Uterus (tissue), 2 donors: ENCODE results near the gene CEACAM16.
"Not testable (repeated sequence)": the region's sequence is repeated elsewhere in the genome, so short reads cannot be mapped to it uniquely, and the experiment has no call there.

ENCODE experiments used
- POLR2A ChIP-seq, 2 donors: fragments of 450-650 bp; IDR thresholded peaks; one replicate each; pipeline ENCODE4 v1.6.1; 2016; ENCODE audit warnings: antibody characterized with exemption in 2 of 2, mild to moderate bottlenecking in 1 of 2, moderate library complexity in 1 of 2
- TF ChIP-seq, protein P1 (sequence below), 4 experiments: fragments of 200-600 bp in 2 of 4; fragments of 450-650 bp in 2 of 4; sonication (generic) in 2 of 4; IDR thresholded peaks; one replicate each; pipeline ENCODE4 v1.5.1; 2016 to 2019; ENCODE audit warnings: antibody characterized with exemption in 4 of 4, mild to moderate bottlenecking in 2 of 4, moderate library complexity in 1 of 4

DNA sequence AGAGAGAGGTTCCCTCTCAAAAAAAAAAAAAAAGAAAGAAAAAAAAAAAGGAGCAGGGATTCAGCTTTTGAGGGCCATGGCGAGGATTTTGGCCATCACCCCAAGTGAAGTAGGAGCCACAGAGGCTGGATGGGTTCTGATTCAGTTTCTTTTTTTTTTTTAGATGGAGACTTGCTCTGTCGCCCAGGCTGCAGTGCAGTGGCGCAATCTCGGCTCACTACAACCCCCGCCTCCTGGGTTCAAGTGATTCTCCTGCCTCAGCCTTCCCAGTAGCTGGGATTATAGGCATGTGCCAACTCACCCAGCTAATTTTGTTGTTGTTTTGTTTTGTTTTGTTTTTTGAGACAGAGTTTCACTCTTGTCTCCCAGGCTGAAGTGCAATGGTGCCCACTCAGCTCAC is 22.4 kb downstream of the CEACAM16 start:
- TF ChIP-seq, protein P1, sequence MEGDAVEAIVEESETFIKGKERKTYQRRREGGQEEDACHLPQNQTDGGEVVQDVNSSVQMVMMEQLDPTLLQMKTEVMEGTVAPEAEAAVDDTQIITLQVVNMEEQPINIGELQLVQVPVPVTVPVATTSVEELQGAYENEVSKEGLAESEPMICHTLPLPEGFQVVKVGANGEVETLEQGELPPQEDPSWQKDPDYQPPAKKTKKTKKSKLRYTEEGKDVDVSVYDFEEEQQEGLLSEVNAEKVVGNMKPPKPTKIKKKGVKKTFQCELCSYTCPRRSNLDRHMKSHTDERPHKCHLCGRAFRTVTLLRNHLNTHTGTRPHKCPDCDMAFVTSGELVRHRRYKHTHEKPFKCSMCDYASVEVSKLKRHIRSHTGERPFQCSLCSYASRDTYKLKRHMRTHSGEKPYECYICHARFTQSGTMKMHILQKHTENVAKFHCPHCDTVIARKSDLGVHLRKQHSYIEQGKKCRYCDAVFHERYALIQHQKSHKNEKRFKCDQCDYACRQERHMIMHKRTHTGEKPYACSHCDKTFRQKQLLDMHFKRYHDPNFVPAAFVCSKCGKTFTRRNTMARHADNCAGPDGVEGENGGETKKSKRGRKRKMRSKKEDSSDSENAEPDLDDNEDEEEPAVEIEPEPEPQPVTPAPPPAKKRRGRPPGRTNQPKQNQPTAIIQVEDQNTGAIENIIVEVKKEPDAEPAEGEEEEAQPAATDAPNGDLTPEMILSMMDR (IDR thresholded peaks at IDR 0.05), result not testable (repeated sequence)
- TF ChIP-seq POLR2A (IDR thresholded peaks at IDR 0.05), result not testable (repeated sequence)
